Ramos (cell line): ENCODE measurements around the gene S100A8.

Experiments
- in situ Hi-C: fragments of 300-500 bp; cut with MboI; formaldehyde crosslinking; loops from one replicate; pipeline ENCODE4 v1.14.3; 2022; ENCODE audit warnings: low sequenced_read_pairs; ENCODE audit not compliant: unreplicated experiment

The S100A8 gene

DNA sequence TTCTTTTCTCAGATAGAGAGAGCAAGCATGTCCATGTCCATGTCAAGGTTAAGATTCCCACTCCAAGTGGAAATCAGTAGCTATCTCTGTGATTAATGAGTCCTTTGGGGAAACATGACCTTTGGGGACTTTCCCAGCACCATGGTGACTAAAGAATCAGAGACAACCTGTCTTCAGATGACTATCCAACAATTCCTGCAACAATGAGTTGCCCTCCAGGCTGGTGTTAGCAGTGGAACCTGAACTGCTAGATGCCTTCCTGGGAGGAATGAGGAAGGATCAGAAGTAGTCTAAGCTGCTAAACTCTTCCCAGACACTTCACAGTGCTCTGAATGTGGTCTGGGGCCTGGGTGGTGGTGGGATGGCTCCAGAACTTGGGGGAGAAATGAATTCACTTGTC lies 26.7 kb downstream of the S100A8 start:
- in situ Hi-C loops, result no loop called here

GRCh38 chr1:153363641-153364040 lies 27.2 kb downstream of the S100A8 start:
- in situ Hi-C loops, result no loop called here

GRCh38 chr1:153362187-153362775 lies 28.6 kb downstream of the S100A8 start:
- in situ Hi-C loops, result no loop called here

GRCh38 chr1:153361480-153362109 lies 29.3 kb downstream of the S100A8 start:
- in situ Hi-C loops, result no loop called here

DNA sequence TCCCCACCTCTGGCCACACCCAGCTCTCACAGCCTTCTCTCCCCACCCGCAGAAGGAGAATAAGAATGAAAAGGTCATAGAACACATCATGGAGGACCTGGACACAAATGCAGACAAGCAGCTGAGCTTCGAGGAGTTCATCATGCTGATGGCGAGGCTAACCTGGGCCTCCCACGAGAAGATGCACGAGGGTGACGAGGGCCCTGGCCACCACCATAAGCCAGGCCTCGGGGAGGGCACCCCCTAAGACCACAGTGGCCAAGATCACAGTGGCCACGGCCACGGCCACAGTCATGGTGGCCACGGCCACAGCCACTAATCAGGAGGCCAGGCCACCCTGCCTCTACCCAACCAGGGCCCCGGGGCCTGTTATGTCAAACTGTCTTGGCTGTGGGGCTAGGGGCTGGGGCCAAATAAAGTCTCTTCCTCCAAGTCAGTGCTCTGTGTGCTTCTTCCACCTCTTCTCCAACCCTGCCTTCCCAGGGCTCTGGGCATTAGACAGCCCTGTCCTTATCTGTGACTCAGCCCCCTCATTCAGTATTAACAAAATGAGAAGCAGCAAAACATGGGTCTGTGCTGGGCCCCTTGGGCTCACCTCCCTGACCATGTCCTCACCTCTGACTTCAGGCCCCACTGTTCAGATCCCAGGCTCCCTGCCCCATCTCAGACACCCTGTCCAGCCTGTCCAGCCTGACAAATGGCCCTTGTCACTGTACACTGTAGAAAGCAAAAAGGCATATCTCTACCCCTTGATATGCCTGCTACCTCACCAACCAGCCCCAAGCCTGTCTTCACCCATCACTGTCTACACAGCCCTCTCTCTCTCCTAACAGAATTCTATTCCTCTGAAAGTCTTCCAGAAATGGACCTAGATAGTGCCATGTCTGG lies 30.0 kb downstream of the S100A8 start:
- in situ Hi-C loops, result no loop called here

DNA sequence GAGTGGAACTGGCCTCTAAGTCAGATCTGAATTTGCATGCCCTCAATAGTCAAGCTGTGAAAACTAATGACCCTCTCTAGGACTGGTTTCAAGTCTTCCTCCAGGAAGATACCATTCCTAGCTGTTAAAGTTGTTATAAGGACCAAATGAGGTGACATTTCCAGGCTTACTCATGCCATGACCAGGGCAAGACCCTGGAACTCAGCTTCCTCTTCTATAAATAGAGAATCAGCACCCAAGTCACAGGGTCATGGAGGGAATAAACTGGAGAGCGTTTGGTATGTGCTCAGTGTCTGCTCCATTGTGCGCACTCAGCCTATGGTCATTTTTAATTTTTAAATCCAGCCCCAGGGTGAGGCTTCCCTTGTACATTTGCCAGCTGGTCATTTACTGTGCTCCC lies 30.7 kb downstream of the S100A8 start:
- in situ Hi-C loops, result no loop called here

DNA sequence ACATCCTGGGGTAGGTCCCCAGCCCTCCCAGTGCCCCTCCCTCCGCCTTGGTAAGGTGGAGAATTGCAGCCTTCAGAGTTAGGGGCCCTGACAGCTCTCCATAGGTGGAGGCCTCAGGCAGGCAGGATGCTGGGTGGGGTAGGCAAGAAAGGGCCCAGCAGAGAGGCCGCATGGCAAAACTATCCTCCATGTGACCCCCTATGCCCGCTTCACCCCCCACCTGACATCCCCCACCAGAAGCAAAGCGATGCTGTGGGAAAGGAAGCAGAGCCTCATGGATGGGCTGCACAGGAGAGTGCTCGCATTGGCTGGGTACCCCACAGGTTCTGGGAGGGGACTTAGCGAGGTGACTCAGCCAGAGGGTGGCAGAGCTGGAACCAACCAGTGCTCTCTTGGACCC lies 31.6 kb downstream of the S100A8 start:
- in situ Hi-C loops, result loop anchor here (10.0 kb wide), 1 partner anchor 126 kb away; no protein-coding TSS in a partner anchor

DNA sequence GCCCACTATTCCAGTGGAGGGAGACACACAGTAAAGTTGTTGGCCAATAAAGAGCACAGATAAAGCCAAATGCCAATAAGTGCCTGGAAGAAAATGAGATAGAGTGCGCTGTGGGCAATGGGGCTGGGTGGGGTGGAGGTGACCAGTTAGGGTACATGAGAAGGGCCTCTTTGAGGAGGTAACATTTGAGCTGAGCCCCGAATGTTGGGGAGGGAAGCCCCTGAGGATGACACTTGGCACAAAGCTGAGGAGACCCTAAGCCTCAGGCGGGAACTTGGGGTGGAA lies 32.2 kb downstream of the S100A8 start:
- in situ Hi-C loops, result loop anchor here (10.0 kb wide), 1 partner anchor 126 kb away; no protein-coding TSS in a partner anchor

DNA sequence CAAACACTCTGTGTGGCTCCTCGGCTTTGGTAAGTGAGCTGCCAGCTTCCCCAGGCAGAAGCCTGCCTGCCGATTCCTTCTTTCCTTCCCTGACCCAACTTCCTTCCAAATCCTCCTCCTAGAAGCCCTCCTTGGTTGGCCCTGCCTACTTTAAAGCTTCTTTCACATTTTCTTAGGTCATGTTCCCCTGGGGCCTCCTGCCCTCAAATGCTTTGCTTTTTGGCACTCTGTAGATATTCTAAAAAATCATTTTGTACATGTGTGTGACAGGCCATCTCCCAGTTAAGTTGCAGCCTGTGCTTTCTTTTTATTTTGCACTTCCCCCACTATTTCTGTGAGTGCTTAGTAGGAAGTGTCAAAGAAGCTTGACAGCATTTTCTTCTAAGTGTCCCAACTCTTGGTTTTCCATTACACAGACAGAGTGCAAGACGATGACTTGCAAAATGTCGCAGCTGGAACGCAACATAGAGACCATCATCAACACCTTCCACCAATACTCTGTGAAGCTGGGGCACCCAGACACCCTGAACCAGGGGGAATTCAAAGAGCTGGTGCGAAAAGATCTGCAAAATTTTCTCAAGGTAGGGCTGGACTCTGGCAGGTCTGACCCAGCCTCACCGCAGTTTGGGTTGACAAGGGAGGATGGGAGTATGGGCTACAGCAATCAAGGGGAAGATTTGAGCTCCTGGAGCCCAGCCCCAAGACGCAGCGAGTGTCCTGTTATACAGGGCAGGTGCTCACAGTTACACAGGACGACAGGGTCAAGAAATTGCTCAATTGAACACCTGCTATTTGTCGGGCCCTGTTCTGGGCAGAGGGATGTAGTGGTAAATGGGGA lies 32.8 kb downstream of the S100A8 start, which contains the start of gene S100A9:
Gene S100A9, plus strand, starts transcription at position 2 of the 838 bp plus-strand sequence. Its CDS starts 430 bp downstream, at position 432.
- in situ Hi-C loops, result loop anchor here (10.0 kb wide), 1 partner anchor 127 kb away; no protein-coding TSS in a partner anchor

DNA sequence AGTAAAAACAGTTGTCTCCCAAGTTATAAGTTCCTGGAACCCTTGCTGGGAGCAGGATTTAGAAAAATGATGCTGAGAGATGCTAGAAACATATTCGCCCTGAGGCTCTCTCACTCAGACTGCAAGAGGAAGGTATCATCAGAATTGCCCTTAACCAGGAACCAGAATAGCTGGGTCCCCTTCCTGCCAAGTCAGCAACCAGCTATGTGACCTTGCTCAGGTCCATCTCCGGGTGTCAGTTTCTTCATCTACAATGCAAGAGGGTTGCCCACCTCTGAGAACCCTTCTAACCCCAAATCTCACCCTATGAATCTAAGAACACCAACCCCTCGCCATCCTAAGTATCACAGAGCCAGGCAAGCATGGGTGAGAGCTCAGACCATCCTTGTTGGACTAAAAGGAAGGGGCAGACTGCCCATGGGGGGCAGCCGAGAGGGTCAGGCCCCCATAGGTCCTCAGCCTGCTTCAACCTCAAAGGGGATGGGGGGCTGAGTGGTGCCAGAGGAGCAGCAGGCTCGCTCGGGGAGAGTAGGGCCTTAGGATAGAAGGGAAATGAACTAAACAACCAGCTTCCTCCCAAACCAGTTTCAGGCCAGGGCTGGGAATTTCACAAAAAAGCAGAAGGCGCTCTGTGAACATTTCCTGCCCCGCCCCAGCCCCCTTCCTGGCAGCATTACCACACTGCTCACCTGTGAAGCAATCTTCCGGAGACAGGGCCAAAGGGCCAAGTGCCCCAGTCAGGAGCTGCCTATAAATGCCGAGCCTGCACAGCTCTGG lies 33.6 kb downstream of the S100A8 start:
- in situ Hi-C loops, result loop anchor here (10.0 kb wide), 1 partner anchor 128 kb away; no protein-coding TSS in a partner anchor

- in situ Hi-C loops, result loop anchor here (10.0 kb wide), 1 partner anchor 128 kb away; no protein-coding TSS in a partner anchor
These were observed 34.3 kb downstream of the S100A8 start for GRCh38 chr1:153356392-153357075.

- in situ Hi-C loops, result loop anchor here (10.0 kb wide), 1 partner anchor 129 kb away; no protein-coding TSS in a partner anchor
These were observed 35.3 kb downstream of the S100A8 start for GRCh38 chr1:153355445-153356071.

DNA sequence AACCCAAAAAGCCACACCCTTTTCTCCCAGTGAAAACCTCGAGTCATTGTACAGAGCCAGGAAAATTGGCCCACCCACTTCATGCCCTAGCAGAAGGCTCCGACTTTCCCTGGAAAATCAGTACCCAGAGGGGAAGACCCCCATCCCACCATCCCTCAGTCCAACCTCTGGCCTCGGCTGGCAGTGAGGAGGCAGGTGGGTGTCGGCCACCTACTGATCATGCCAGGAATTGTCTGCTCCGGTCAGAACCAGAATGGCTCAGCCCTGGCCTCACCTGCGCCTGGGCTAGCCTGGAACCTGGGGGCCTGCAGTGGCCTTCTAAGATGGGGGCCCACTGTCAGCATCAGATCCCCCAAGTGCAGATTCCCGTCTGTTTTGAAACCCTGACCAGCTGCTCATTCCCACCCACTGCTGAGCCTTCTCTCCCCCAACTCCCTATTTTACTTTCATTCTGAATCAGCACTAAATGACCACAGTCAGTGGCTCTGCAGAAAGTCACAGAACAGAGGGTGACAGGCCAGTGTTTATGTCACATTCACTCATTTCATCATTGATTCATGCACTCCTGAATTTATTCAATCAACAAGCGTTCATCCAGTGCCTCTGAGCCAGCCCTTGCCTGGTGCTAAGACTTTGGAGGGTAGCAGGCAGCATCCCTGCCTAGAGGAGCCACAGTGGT lies 36.2 kb downstream of the S100A8 start:
- in situ Hi-C loops, result loop anchor here (10.0 kb wide), 1 partner anchor 130 kb away; no protein-coding TSS in a partner anchor

DNA sequence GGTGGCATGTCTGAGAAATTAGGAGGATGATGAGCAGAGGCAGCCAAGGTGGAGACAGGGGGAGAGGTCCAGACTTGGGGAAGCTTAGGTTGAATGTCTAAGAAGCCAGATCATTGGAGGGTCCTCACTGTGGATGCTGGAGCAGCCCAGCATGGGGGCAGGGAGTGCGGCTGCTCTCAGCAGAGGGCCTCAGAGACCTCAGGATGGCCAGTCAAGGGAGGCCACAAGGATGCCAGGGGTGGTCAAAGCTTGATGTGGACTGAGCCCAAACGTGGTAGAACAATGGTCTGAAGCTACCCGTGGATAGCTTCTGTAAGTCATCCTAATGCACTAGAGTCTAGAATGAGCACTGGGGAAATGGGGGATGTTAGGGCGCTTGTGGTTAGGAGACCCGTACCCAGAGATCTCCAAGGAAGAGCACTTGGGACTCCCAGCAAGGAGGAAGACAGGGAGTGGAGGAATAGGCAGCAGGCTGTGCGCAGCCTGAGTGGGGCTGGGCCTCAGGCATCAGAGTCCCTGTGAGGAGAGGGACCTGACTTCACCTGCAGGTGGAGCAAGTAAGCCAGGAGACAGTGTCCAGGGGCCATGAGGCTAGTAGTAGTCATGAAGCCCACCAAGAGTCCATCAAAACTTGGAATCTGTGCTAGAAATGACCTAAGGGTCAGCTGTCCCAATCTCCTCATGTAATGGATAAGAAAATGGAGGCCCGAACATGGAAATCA lies 37.5 kb downstream of the S100A8 start:
- in situ Hi-C loops, result loop anchor here (10.0 kb wide), 1 partner anchor 131 kb away; no protein-coding TSS in a partner anchor

GRCh38 chr1:153352523-153352922 lies 38.4 kb downstream of the S100A8 start:
- in situ Hi-C loops, result loop anchor here (10.0 kb wide), 1 partner anchor 132 kb away; no protein-coding TSS in a partner anchor

GRCh38 chr1:153350321-153350957 lies 40.4 kb downstream of the S100A8 start:
- in situ Hi-C loops, result loop anchor here (10.0 kb wide), 1 partner anchor 134 kb away; no protein-coding TSS in a partner anchor
